HG03064 (cell line): Measurements from ENCODE around the gene DNAJC5G.
"Not testable (repeated sequence)": the region's sequence is repeated elsewhere in the genome, so short reads cannot be mapped to it uniquely, and the experiment has no call there.

Experiments used
- ATAC-seq: cut with Tn5 transposase; IDR thresholded peaks from one replicate; pipeline ENCODE4 v1.9.1; 2021; ENCODE audit warnings: low read depth; ENCODE audit not compliant: unreplicated experiment

Gene DNAJC5G

DNA sequence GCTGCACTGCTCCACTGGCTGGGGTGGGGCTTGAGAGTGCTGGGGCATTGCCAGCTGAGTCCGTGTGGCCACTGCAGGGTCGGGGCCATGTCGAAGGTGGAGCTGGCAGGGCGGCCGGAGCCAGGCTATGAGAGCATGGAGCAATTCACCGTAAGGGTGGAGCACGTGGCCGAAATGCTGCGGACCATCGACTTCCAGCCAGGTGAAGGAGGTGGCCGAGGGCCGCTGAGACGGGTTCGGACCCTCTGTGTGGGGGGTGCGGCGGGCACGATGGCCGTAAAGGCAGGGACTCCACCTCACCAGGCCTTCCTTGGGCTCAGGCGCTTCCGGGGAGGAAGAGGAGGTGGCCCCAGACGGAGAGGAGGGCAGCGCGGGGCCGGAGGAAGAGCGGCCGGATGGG, 30.9 kb downstream of the DNAJC5G start:
- ATAC-seq = no peak

GRCh38 chr2:27306573-27307286, 31.5 kb downstream of the DNAJC5G start:
- no peak for ATAC-seq

- ATAC-seq = no peak
These were observed 32.0 kb downstream of the DNAJC5G start for GRCh38 chr2:27307287-27307544.

GRCh38 chr2:27307545-27308358, 32.5 kb downstream of the DNAJC5G start:
- no peak for ATAC-seq

DNA sequence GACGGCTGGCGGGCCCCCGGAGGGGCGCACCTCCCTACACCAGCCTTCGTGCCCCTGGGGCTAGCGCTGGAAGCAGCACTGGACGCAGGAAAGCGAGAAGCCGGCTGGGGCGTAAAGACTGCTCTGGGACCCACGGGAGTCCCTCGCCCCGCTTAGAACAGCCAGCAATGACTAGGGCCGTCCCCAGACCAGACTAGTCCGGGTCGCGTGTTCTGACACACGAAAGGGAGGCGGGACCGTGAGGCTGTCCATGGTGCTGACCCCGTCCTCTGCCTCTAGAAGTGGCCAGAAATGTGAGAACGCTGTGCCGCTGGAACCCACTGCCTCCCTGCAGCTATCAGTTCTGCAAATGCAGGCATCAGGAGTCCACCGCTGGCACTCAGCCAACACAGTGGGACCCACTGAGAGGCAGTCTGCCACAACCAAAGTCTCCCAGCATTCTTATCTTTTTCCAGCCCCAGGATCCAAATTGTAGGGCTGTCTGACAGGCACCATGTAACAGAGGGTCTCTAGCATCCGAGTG, 33.2 kb downstream of the DNAJC5G start, which contains the start of gene UCN:
UCN (minus strand) TSS at position 87 of the 523 bp plus-strand sequence. CDS start 550 bp downstream, outside the sequence.
- ATAC-seq = no peak

DNA sequence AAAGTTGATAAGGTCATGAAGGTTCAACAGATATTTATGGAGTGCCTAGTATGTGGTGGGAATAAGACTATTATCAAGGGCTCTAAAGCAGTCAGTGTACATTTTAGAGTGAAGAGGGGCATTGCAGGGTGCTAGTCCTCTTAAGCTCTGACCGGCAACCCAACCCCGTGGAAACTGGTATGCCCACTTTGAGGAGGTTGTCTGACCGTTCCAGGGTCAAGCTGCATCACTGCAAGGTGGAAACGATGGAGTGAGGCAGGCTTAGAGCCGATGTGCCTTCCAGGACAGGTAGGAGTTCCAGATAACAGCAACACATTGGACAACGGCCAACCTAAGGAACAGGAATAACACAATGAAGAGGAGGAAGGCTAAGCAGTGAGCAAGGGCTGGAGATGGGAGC, 34.4 kb downstream of the DNAJC5G start:
- ATAC-seq = no peak

DNA sequence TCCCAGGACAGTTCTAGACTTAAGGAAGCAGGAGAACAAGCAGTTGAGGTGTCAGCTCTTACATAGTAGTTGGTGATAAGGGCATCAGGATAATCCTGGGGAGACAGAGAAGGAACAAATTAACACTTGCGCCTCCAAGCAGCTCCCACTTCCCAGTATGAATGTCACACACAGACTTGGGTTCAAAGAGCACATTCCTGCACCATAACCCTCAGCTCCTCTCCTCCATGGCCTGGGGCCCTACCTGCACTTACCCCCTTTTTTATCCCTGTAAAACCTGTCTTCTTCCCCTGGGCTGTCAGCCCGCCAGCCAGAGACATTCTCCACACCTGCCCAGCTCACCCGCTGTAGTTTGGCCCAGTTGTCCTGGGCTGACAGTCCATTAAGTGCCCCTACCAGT, 36.9 kb downstream of the DNAJC5G start:
- ATAC-seq = no peak

GRCh38 chr2:27313882-27314645, 38.8 kb downstream of the DNAJC5G start:
- no peak for ATAC-seq

DNA sequence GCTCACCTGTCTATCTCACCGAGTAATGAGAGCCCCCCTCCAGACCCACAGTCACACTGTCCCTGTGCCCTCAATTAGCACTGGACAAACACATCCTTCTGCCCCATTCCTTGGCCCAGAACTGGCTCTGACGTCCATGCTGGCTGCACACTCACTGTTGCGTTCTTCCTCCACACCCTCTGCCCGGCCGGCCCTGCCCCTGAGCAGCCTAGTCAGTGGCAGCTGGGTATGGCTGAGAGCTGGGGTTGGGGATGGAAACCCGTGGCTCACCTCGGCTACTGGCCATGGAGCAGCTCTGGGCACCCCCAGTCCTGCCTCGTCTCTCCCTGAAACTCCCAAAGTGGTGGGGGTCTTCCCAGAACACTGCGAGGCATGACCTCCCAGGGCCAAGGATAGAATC, 39.5 kb downstream of the DNAJC5G start:
- ATAC-seq = no peak

- no peak for ATAC-seq
These were observed 39.9 kb downstream of the DNAJC5G start for GRCh38 chr2:27315122-27315521.

DNA sequence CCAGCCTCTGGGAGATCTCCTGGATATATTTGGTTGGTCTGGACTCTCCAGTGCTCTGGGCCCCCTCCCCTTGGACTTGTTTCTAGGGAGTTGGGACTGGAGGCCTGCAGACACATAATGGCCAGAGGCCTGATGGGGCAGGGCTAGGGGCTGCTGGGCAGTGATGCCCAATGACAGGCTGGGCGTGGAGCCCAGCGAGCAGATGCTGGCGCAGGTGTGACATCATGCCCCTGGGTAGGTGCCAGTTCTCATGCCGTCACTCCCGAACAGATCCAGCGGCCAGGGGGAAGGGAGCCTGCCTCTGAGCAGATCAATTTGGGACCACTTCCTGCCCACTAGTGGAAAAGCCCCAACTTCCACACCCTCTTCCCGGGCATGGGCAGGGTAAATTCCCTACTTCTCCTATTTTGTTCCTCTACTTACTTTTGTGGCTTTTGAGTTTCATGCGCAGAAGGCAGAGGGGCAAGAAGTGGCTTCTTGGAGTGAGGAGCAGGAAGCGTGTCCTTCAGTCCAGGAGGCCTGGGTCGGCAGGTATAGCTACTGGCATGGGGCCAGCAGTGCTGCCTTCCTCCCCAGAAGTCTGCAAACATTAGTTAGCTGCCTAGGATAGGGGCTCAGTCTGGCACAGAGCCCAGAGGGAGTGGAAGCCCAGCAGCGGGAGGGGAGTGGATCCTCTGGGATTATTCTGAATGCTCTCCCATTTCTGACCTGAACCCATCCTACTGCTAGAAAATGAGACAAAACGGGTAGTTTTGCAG, 41.6 kb downstream of the DNAJC5G start:
- ATAC-seq = no peak

DNA sequence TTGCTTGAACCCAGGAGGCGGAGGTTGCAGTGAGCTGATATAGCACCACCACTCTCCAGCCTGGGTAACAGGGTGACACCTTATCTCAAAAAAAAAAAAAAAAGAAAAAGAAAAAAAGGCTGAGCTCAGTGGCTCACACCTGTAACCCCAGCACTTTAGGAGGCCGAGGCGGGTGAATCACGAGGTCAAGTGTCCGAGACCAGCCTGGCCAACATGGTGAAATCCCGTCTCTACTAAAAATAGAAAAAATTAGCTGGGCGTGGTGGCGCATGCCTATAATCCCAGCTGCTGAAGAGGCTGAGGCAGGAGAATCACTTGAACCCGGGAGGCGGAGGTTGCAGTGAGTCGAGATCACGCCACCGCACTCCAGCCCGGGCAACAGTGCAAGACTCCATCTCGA, 44.6 kb downstream of the DNAJC5G start:
- not testable (repeated sequence) for ATAC-seq

DNA sequence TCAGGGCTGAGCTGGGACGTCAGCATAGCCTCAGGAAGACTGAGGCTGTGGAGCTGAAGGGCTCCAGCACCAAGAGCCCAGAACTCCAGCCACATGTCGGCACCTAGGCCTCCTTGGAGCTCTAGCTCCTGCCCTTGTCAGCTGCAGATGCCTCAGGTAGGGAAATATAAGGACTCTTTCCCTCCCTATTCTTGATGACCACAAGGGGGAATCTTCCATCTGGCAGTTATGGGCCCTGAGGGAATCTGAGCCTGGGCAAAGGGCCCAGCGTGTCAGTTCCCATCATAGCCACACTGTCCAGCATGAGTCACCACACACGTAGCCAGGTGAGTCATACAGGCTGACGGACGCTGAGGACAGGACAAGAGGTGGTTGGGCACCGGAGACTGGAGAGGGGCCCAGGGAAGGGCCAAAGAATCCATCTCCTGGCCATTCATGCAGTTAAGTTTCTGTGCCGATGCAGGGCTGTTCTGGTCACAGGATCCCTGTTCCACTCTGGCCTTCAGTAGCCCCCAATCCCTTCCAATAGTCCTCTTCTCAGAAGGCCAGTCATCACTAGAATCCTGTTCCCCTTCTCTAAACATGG, 45.8 kb downstream of the DNAJC5G start:
- ATAC-seq = no peak

GRCh38 chr2:27322301-27322765, 47.1 kb downstream of the DNAJC5G start:
- no peak for ATAC-seq

- ATAC-seq = peak; percentile 74
These were observed 47.7 kb downstream of the DNAJC5G start, which contains the start of gene MPV17 for GRCh38 chr2:27322766-27323595. TSS of gene MPV17 (minus strand) at chr2:27323097. CDS start at chr2:27322517, 580 bp downstream.

DNA sequence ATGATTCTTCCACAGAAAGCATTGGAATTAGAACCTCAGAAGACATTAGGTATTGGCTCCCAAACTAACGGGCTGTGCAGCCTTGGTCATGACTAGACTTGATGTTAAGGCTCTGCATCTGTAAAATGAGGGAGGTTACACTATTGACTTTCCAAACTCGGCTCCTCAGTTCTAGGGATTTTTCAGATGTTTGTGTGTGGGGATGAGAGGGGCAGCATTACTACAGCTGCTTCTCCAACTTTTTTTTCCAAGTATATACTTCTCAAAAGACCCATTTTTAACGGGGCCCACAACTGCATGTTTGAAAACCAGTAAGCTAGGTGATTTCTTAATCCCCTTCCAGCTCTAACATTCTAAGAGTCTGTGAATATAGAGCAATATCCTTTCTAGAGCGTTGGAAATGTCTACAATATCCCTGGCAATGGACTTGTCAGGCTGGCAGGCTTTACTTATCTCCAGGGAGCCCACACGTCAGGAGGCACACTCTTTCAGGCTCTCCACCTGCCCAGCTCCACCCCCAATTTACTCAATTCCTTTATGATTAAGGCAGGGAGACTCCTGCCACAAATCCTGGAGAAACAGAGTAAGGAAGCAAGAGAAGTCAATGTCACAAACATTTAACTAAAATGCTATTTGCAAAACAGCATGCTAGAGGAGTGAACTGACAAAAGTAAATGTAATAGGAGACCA, 48.5 kb downstream of the DNAJC5G start:
- no peak for ATAC-seq

DNA sequence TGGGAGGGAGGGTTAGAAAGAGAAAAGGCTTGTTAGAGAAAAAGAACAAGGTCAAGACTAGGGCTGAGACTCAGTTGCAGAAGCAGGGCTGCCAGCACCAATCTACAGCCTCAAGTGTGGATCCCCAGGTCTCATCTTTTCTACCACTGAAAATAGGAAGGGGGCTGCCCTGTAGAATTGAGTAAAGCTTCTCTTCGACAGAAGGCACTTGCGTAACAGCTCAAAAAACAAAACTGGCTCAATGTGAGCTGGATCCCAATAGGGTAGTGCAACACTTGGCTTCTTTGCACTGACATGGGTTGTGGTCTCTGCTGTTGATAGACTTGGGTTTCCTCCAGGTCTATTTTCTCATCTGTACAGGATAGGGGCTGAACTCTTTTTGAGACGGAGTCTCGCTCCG, 49.5 kb downstream of the DNAJC5G start:
- ATAC-seq = no peak
